Mesodermal cell (in vitro differentiated cells): ENCODE measurements around the gene INSC.

ENCODE experiments used
- H3K27ac ChIP-seq: 2 replicates; pipeline ENCODE4 v1.7.0; 2013; ENCODE audit warnings: mild to moderate bottlenecking, low read depth, low read length, moderate library complexity; ENCODE audit not compliant: severe bottlenecking
- H3K36me3 ChIP-seq: 2 replicates; pipeline ENCODE4 v1.7.1; 2013; ENCODE audit warnings: mild to moderate bottlenecking, low read length, moderate library complexity; ENCODE audit not compliant: control insufficient read depth, insufficient read depth
- H3K4me1 ChIP-seq: one replicate; pipeline ENCODE4 v1.7.1; 2013; ENCODE audit warnings: mild to moderate bottlenecking, low read length; ENCODE audit not compliant: insufficient read depth, control insufficient read depth, poor library complexity, severe bottlenecking
- H3K4me3 ChIP-seq: 2 replicates; pipeline ENCODE4 v1.7.0; 2013; ENCODE audit warnings: low read length, control low read depth, mild to moderate bottlenecking; ENCODE audit not compliant: insufficient read depth, poor library complexity, severe bottlenecking; ENCODE audit errors: extremely low read depth
- H3K9me3 ChIP-seq: 2 replicates; pipeline ENCODE4 v1.7.1; 2013; ENCODE audit warnings: mild to moderate bottlenecking, low read length, moderate library complexity; ENCODE audit not compliant: control insufficient read depth
- WGBS, 2 experiments: methylation state at CpG; one replicate each; pipeline ENCODE4 v1.1.5; 2013; ENCODE audit warnings: missing lambda C conversion rate in 2 of 2; ENCODE audit not compliant: insufficient coverage in 2 of 2; 5-methylcytosine and 5-hydroxymethylcytosine counted together

The INSC gene

DNA sequence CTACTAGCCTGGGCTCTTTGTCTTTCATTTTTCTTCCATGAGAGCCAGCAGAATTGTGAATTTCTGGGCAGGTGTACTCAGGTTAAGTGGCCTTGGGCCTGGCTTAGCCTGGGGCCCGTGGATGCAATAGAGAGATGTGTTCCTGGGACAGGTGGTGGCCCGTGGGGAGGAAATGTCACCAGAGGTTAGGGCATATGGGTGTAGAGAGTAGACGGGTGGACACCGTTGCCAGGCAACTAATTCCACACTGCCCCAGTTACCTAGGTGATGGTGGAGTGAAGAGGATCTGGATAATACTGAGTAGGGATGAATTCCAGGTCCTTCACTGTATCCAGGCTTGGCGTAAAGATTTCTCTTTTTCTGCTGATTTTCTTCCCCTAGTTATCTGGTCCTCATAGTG is 175.0 kb downstream of the INSC start:
- Histone ChIP-seq H3K9me3 (no peaks in the 10 kb centered on the region), H3K4me1 (no peaks in the 10 kb centered on the region), H3K4me3 (no peak overlapping the region), H3K36me3 (no peaks in the 10 kb centered on the region), H3K27ac (no peak overlapping the region)
- WGBS, 2 experiments: 84 to 90% methylated on average over 3 of the region's 5 CpGs

DNA sequence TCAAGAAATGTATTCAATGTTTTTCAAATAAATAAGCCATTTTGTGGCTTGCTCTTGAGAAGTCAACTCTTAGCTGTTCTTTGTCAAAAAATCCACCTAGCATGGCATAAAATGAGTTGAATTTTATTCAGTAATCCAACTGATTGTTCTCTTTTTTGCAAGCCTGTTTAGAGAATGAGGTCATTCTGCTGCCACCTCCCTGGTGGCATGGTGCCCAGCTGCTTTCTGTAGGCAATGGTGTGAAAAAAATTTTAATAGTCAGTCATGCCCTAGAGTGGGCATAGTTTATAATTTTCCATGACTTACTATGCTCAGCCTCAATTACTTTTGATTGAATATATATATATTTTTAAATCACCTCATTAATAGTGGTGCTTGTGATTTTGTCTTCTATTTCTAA is 177.2 kb downstream of the INSC start:
- no peaks in the 10 kb centered on the region for H3K4me1 ChIP-seq
- H3K27ac ChIP-seq: no peak overlapping the region
- no peak overlapping the region for H3K4me3 ChIP-seq
- H3K9me3 ChIP-seq: no peaks in the 10 kb centered on the region
- no peaks in the 10 kb centered on the region for H3K36me3 ChIP-seq

DNA sequence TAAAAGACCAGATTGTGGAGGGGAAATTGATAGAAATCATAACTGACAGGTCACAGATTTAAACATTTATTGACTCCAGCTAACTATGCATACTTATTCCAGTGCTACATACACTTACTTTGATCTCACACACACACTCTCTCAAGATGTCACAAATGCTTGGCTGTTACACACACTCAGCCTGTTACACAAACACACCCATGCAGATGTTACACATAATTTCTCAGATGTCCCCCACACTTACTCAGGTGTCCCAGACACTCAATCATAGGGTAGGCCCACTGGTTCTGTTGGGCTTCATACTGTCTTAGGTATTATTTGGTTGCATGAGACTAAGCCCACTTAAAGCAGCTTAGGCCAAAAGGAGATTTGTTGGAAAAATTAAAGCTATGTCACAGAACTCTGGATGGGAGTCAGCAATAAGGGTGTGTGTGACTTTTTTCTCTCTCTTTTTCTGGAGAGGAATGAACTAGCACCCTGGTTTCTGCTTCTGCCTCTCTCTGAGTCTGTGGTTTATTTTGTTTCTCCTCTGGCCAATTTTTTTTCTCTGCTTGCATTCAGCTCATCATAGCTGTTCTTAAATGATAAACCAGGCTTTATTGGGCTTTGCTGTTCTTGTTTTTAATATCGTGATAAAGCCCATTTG is 179.4 kb downstream of the INSC start:
- no CpG with 5 or more reads among the region's 1 CpG for WGBS, 2 experiments

DNA sequence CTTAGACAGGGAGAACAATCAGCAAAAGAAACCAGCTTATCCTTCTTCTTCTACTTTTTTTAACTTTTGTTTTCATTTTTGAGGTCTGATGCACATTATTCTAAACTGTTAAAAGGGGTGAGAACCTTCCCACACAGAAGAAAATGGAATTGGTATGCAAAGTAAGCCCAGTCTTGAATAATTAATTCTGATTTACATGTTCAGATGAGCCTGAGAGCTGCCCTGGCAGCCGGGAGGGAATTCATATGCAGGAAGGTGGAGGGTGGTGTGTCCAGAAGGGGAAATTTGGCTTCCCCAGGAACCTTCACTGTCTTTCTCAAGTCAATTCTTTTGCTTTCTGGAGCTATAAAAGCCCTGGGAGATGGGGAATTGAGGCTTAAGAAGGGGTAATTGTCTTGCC is 181.0 kb downstream of the INSC start:
- Histone ChIP-seq H3K9me3 (no peaks in the 10 kb centered on the region), H3K4me1 (no peaks in the 10 kb centered on the region), H3K4me3 (no peak overlapping the region), H3K27ac (no peak overlapping the region), H3K36me3 (no peaks in the 10 kb centered on the region)
- WGBS, 2 experiments: 8 to 40% methylated on average over 1 of the region's 1 CpG

More for the DNA sequence above, 179.4 kb downstream of the INSC start:
- Histone ChIP-seq H3K4me3 (no peak overlapping the region), H3K27ac (no peak overlapping the region), H3K9me3 (no peaks in the 10 kb centered on the region), H3K36me3 (no peaks in the 10 kb centered on the region), H3K4me1 (no peaks in the 10 kb centered on the region)
